ENCODE results near the gene PAPOLG. TPM values are rescaled to one million over a fixed set of nuclear protein-coding genes. Genes with fewer than 3 reads are reported as not detected.
"Not testable (repeated sequence)": the region's sequence is repeated elsewhere in the genome, so short reads cannot be mapped to it uniquely, and the experiment has no call there.

Gene PAPOLG
- total and polyA plus RNA-seq, 9 of the 15 experiments (the other 6 are each of a cell fraction or from before 2014, with no cell fraction given): 3.9 to 16.3 (median 10.0) TPM

GRCh38 chr2:60811491-60812375 is 55.7 kb downstream of the PAPOLG start (continued):
- no peak for TF ChIP-seq BRF1 (IDR thresholded peaks at IDR 0.05; ENCODE audit: borderline replicate concordance, extremely low read depth, insufficient read length)
- no peak for TF ChIP-seq FOS (IDR thresholded peaks at IDR 0.05; ENCODE audit: extremely low read depth, insufficient read length)
- TF ChIP-seq, protein P1, sequence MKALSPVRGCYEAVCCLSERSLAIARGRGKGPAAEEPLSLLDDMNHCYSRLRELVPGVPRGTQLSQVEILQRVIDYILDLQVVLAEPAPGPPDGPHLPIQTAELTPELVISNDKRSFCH (CRISPR knock-in tag; IDR thresholded peaks at IDR 0.05): no peak
- TF ChIP-seq, protein P1 (tag; IDR thresholded peaks at IDR 0.05): no peak
- no peak for TF ChIP-seq MLX (CRISPR knock-in tag; conservative IDR thresholded peaks at IDR 0.05)
- TF ChIP-seq CTBP1 (IDR thresholded peaks at IDR 0.05; ENCODE audit: borderline replicate concordance): no peak
- no peak for TF ChIP-seq ZNF239 (CRISPR knock-in tag; IDR thresholded peaks at IDR 0.05)
- TF ChIP-seq GTF2B (IDR thresholded peaks at IDR 0.05; ENCODE audit: extremely low read depth, insufficient read length): no peak
- no peak for TF ChIP-seq ZNF263 (CRISPR knock-in tag; IDR thresholded peaks at IDR 0.05; ENCODE audit: borderline replicate concordance)
- TF ChIP-seq PTTG1 (tag; IDR thresholded peaks at IDR 0.05; ENCODE audit: low read depth): no peak

GRCh38 chr2:60817191-60817590 is 61.1 kb downstream of the PAPOLG start:
- intact Hi-C loops (cut with micrococcal nuclease): not testable (repeated sequence)

More at GRCh38 chr2:60817191-60817590, 61.1 kb downstream of the PAPOLG start:
- in situ Hi-C loops (cut with MboI); ATAC-seq; H3K9me1 ChIP-seq (ENCODE audit: control insufficient read depth, insufficient read depth, low read length); H3K9me3 ChIP-seq (replicated peaks; ENCODE audit: control insufficient read depth, insufficient read depth, low read depth, low read length); BruUV-seq (replicated peaks); H2AFZ ChIP-seq (ENCODE audit: low read depth, low read length); H3K4me3 ChIP-seq; H3K27ac ChIP-seq (ENCODE audit: extremely low read depth, low read depth, low read length); H3K4me2 ChIP-seq (ENCODE audit: insufficient read depth, low read length); H3K79me2 ChIP-seq (ENCODE audit: control insufficient read depth, insufficient read depth, low read length); CTCF ChIA-PET (ENCODE audit: low intra/inter-chr PET ratio); H3K9ac ChIP-seq (ENCODE audit: insufficient read depth in 1 of 2, low read depth in 2 of 2, low read length in 2 of 2); DNase-seq (ENCODE audit: extremely low read depth in 1 of 4, low spot score in 3 of 4); FAIRE-seq; H4K20me1 ChIP-seq (replicated peaks; ENCODE audit: control insufficient read depth, insufficient read depth, low read length); H3K36me3 ChIP-seq (ENCODE audit: control insufficient read depth, insufficient read depth, low read length); H3K4me1 ChIP-seq (replicated peaks in 1 of 2; ENCODE audit: control insufficient read depth in 2 of 2, insufficient read depth in 2 of 2, low read length in 2 of 2): not testable (repeated sequence)
- POLR2A ChIA-PET: interaction anchor here (1.2 kb wide), 1 partner anchor 12 kb away, joined by 3 read pairs; no protein-coding TSS in a partner anchor
- peaks cover 10 to 25% of the 10 kb centered on the region in 2 experiments for H3K27me3 ChIP-seq (ENCODE audit: control insufficient read depth in 2 of 2, insufficient read depth in 2 of 2, low read length in 2 of 2)
- WGBS (ENCODE audit: insufficient coverage, low coverage, missing lambda C conversion rate): 35% methylated on average over 9 of the region's 9 CpGs
